GM12878 (cell line): ENCODE data around the gene MBOAT1. TPM values are rescaled to one million over a fixed set of nuclear protein-coding genes. Genes with fewer than 3 reads are reported as not detected.

Source experiments
- ATAC-seq: fragments of 200-7000 bp; cut with Tn5 transposase; 3 replicates; pipeline ENCODE4 v1.9.1; 2020; ENCODE audit warnings: mild to moderate bottlenecking, moderate library complexity
- BruUV-seq: library from RNA; stranded (reverse); fragments of 400-500 nt; replicated peaks from 2 replicates; lab custom pipeline; 2021; lab: Mats Ljungman, UMichigan
- CTCF ChIA-PET: fragments of 300-600 bp; sonication (Branson Sonifier 250); formaldehyde crosslinking; extraction: SDS; loops from one replicate; lab custom pipeline; 2021; ENCODE audit warnings: inconsistent platforms; lab: Yijun Ruan, JAX
- POLR2A ChIA-PET: fragments of 350-600 bp; formaldehyde crosslinking; extraction: SDS; loops from one replicate; lab custom pipeline; 2021; ENCODE audit warnings: inconsistent platforms; lab: Charles Lee
- RAD21 ChIA-PET: fragments of 300-600 bp; sonication (Branson Sonifier 250); formaldehyde crosslinking; loops from one replicate; lab custom pipeline; 2023; ENCODE audit warnings: antibody characterized with exemption; ENCODE audit not compliant: unreplicated experiment; lab: Charles Lee
- SMC1A ChIA-PET: fragments of 300-600 bp; sonication (Branson Sonifier 250); formaldehyde crosslinking; loops from one replicate; lab custom pipeline; 2023; ENCODE audit not compliant: unreplicated experiment, uncharacterized antibody; lab: Charles Lee
- DNase-seq: peaks from one replicate; pipeline ENCODE4 v3.0.0-alpha.2; 2011; ENCODE audit warnings: low read depth, low spot score
- FAIRE-seq: peaks from 3 replicates; lab custom pipeline; 2011; peaks lifted over from hg19 to GRCh38; lab: Jason Lieb, UNC
- H2AFZ ChIP-seq: 2 replicates; pipeline ENCODE4 v1.6.0; 2011; ENCODE audit warnings: low read depth, low read length, control low read depth; ENCODE audit not compliant: control insufficient read depth
- H3K27ac ChIP-seq: 2 replicates; pipeline ENCODE4 v1.5.1; 2011; ENCODE audit warnings: control low read depth; ENCODE audit not compliant: control insufficient read depth, insufficient read depth
- H3K27me3 ChIP-seq, 2 experiments: replicated peaks in 1 of 2; 2 replicates each; pipeline versions ENCODE4 v1.6.0 to v1.6.1; 2011; ENCODE audit warnings: low read length in 1 of 2; ENCODE audit not compliant: control insufficient read depth in 2 of 2, insufficient read depth in 2 of 2
- H3K36me3 ChIP-seq, 2 experiments: 2 replicates each; pipeline ENCODE4 v1.5.1; 2011; ENCODE audit warnings: low read length in 1 of 2; ENCODE audit not compliant: control insufficient read depth in 2 of 2, insufficient read depth in 2 of 2
- H3K4me1 ChIP-seq: 2 replicates; pipeline ENCODE4 v1.6.1; 2011; ENCODE audit warnings: mild to moderate bottlenecking, low read length, moderate library complexity, mixed read lengths; ENCODE audit not compliant: control insufficient read depth, insufficient read depth
- H3K4me2 ChIP-seq: 2 replicates; pipeline ENCODE4 v1.6.0; 2011; ENCODE audit warnings: control low read depth; ENCODE audit not compliant: control insufficient read depth, insufficient read depth
- H3K4me3 ChIP-seq: fragments of 200-600 bp; sonication (generic); 2 replicates; pipeline ENCODE4 v1.5.1; 2016
- H3K79me2 ChIP-seq: 2 replicates; pipeline ENCODE4 v1.6.0; 2011; ENCODE audit warnings: low read length; ENCODE audit not compliant: control insufficient read depth, insufficient read depth
- H3K9ac ChIP-seq: 2 replicates; pipeline ENCODE4 v1.8.0; 2011; ENCODE audit warnings: low read length, control low read depth, mixed read lengths; ENCODE audit not compliant: control insufficient read depth, insufficient read depth
- H3K9me3 ChIP-seq: replicated peaks from 3 replicates; pipeline ENCODE4 v1.5.1; 2011; ENCODE audit warnings: mild to moderate bottlenecking, low read length; ENCODE audit not compliant: control insufficient read depth, insufficient read depth
- H4K20me1 ChIP-seq: 2 replicates; pipeline ENCODE4 v1.6.0; 2011; ENCODE audit not compliant: control insufficient read depth, insufficient read depth
- ASH2L ChIP-seq: fragments of 300-600, 200-600 bp; sonication (generic); IDR thresholded peaks from 2 replicates; pipeline ENCODE4 v1.6.1; 2017; ENCODE audit warnings: low read depth, mild to moderate bottlenecking, borderline replicate concordance
- BRCA1 ChIP-seq: IDR thresholded peaks from 2 replicates; pipeline ENCODE4 v1.6.1; 2011; ENCODE audit warnings: low read depth, low read length, improper control_type of control experiment
- CEBPB ChIP-seq, 2 experiments: fragments of 150-350 bp in 1 of 2; IDR thresholded peaks; 2 replicates each; pipeline ENCODE4 v1.6.1; 2012 to 2014; ENCODE audit warnings: low read depth in 2 of 2, low read length in 2 of 2, borderline replicate concordance in 1 of 2, inconsistent platforms in 1 of 2
- CHD1 ChIP-seq: IDR thresholded peaks from 2 replicates; pipeline ENCODE4 v1.6.1; 2012; ENCODE audit warnings: low read depth, low read length, improper control_type of control experiment
- CREB1 ChIP-seq: IDR thresholded peaks from 2 replicates; pipeline ENCODE4 v1.6.1; 2012; ENCODE audit warnings: low read depth, mild to moderate bottlenecking, inconsistent platforms
- DPF2 ChIP-seq: fragments of 450-650 bp; IDR thresholded peaks from 2 replicates; pipeline ENCODE4 v1.6.1; 2017; ENCODE audit warnings: mild to moderate bottlenecking
- HCFC1 ChIP-seq: fragments of 150-350 bp; IDR thresholded peaks from 2 replicates; pipeline ENCODE4 v1.6.1; 2014; ENCODE audit warnings: low read length
- HDGF ChIP-seq: fragments of 450-650 bp; IDR thresholded peaks from 2 replicates; pipeline ENCODE4 v1.6.1; 2016; ENCODE audit warnings: antibody characterized with exemption
- NBN ChIP-seq: fragments of 450-650 bp; IDR thresholded peaks from 2 replicates; pipeline ENCODE4 v1.6.1; 2016
- NKRF ChIP-seq: fragments of 450-650 bp; conservative IDR thresholded peaks from 2 replicates; pipeline ENCODE4 v1.6.1; 2017; ENCODE audit warnings: mild to moderate bottlenecking, moderate library complexity
- PKNOX1 ChIP-seq: fragments of 450-650 bp; IDR thresholded peaks from 2 replicates; pipeline ENCODE4 v1.6.1; 2016; ENCODE audit warnings: mild to moderate bottlenecking
- PML ChIP-seq: IDR thresholded peaks from 2 replicates; pipeline ENCODE4 v1.6.1; 2012; ENCODE audit warnings: low read length, inconsistent platforms
- SIX5 ChIP-seq: IDR thresholded peaks from 2 replicates; pipeline ENCODE4 v1.6.1; 2011; ENCODE audit warnings: mild to moderate bottlenecking, low read depth, low read length, moderate library complexity; ENCODE audit not compliant: severe bottlenecking
- SMAD5 ChIP-seq: IDR thresholded peaks from 2 replicates; pipeline ENCODE4 v1.6.1; 2016; ENCODE audit warnings: antibody characterized with exemption, low read depth
- SMC3 ChIP-seq: IDR thresholded peaks from 2 replicates; pipeline ENCODE4 v1.6.1; 2011; ENCODE audit warnings: low read length, improper control_type of control experiment, borderline replicate concordance
- SREBF2 ChIP-seq: IDR thresholded peaks from 2 replicates; pipeline ENCODE4 v1.6.1; 2012; ENCODE audit warnings: mild to moderate bottlenecking, low read length
- USF2 ChIP-seq: IDR thresholded peaks from 2 replicates; pipeline ENCODE4 v1.6.1; 2011; ENCODE audit warnings: low read depth, low read length, improper control_type of control experiment, borderline replicate concordance
- ZNF24 ChIP-seq: fragments of 450-650 bp; IDR thresholded peaks from 2 replicates; pipeline ENCODE4 v1.6.1; 2017; ENCODE audit warnings: antibody characterized with exemption, mild to moderate bottlenecking
- WGBS: methylation state at CpG from one replicate; pipeline ENCODE4 v1.1.6; 2016; ENCODE audit warnings: low lambda C conversion rate; ENCODE audit not compliant: insufficient replicate concordance, insufficient coverage; ENCODE audit errors: missing lambda C conversion rate; 5-methylcytosine and 5-hydroxymethylcytosine counted together
- in situ Hi-C: fragments of 300-500 bp; cut with MboI; formaldehyde crosslinking; loops from 9 replicates; pipeline ENCODE4 v1.14.3; 2018; ENCODE audit warnings: mixed read lengths
- intact Hi-C: fragments of 100-400 bp; cut with micrococcal nuclease; formaldehyde crosslinking; loops from one replicate; pipeline ENCODE4 v1.14.2; 2022; ENCODE audit not compliant: unreplicated experiment
- polyA plus RNA-seq, 11 experiments: library from polyadenylated mRNA; depleted of rRNA in 4 of 11; unstranded in 6 of 11; stranded (reverse) in 5 of 11; fragments of >200 nt; fragmentation: Nextera tagmentation in 4 of 11; fragmentation: Illumina TruSeq in 1 of 11; extraction: Ambion mirVana in 4 of 11; extraction: Trizol in 1 of 11; gene quantifications; 1 replicate in 1 of 11; 2 replicates in 10 of 11; pipeline versions ENCODE4 v1.2.1 to v1.2.3, GENCODE V29; 2011 to 2016; ENCODE audit warnings: inconsistent platforms in 2 of 11, missing spikeins in 2 of 11, low read depth in 1 of 11
- total RNA-seq, 4 experiments: library from RNA; depleted of rRNA in 3 of 4; stranded (reverse); fragments of >200 nt in 3 of 4; fragmentation: Illumina TruSeq in 1 of 4; extraction: Trizol in 1 of 4; gene quantifications; 2 replicates each; pipeline versions ENCODE4 v1.2.1 to v1.2.3, GENCODE V29; 2013 to 2021
- TF ChIP-seq, protein P1 (sequence below): fragments of 150-350 bp; IDR thresholded peaks from 2 replicates; pipeline ENCODE4 v1.6.1; 2014; ENCODE audit warnings: mild to moderate bottlenecking, low read depth, low read length
- TF ChIP-seq, protein P2 (sequence below): IDR thresholded peaks from 2 replicates; pipeline ENCODE4 v1.6.1; 2012; ENCODE audit warnings: low read depth, low read length, improper control_type of control experiment

MBOAT1 gene
- total and polyA plus RNA-seq, 10 of the 15 experiments (the other 5 are each of a cell fraction or from before 2014, with no cell fraction given), result 0.39 to 21.0 (median 11.6) TPM

DNA sequence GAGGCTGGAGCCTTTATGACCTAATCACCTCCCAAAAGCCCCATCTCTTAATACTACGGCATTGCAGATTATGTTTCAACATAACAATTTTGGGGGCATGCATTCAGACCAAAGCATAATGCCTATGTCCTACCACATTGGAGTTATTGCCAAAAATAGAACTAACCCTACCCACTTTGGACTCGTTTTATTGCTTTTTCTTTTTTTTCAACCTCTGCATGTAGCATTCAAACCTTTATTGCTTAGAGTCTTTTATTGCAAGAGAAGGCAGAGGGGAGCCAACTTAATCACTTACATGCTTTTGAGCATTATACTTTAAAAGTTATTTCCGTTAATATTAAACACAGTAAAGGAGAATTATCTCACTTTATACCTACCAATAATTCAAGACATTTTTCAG is 8.1 kb upstream of the MBOAT1 start:
- intact Hi-C loops, result no loop called here
- WGBS, result 53% methylated on average over 3 of the region's 3 CpGs
- CTCF ChIA-PET, result no interaction called here
- Histone ChIP-seq H3K79me2 (no peaks in the 10 kb centered on the region), H3K4me1 (no peaks in the 10 kb centered on the region), H3K4me3 (no peak overlapping the region)
- ATAC-seq, result no peak
- no peak for FAIRE-seq
- TF ChIP-seq SMAD5 (no peak), SREBF2 (no peak), HDGF (no peak), SMC3 (no peak), BRCA1 (no peak), ASH2L (no peak), CEBPB (IDR thresholded peaks at IDR 0.05; ENCODE audit: borderline replicate concordance in 1 of 2, low read depth in 2 of 2, low read length in 2 of 2) (no peak), HCFC1 (no peak), DPF2 (no peak), ZNF24 (no peak), PML (no peak), SIX5 (no peak), PKNOX1 (no peak), USF2 (no peak), NKRF (no peak), CREB1 (no peak), NBN (no peak), CHD1 (no peak)
- TF ChIP-seq, protein P1, sequence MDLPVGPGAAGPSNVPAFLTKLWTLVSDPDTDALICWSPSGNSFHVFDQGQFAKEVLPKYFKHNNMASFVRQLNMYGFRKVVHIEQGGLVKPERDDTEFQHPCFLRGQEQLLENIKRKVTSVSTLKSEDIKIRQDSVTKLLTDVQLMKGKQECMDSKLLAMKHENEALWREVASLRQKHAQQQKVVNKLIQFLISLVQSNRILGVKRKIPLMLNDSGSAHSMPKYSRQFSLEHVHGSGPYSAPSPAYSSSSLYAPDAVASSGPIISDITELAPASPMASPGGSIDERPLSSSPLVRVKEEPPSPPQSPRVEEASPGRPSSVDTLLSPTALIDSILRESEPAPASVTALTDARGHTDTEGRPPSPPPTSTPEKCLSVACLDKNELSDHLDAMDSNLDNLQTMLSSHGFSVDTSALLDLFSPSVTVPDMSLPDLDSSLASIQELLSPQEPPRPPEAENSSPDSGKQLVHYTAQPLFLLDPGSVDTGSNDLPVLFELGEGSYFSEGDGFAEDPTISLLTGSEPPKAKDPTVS, result no peak
- TF ChIP-seq, protein P2, sequence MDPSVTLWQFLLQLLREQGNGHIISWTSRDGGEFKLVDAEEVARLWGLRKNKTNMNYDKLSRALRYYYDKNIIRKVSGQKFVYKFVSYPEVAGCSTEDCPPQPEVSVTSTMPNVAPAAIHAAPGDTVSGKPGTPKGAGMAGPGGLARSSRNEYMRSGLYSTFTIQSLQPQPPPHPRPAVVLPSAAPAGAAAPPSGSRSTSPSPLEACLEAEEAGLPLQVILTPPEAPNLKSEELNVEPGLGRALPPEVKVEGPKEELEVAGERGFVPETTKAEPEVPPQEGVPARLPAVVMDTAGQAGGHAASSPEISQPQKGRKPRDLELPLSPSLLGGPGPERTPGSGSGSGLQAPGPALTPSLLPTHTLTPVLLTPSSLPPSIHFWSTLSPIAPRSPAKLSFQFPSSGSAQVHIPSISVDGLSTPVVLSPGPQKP, result no peak
- TF ChIP-seq, all 136 proteins: peak for 0
- Histone ChIP-seq H3K27ac (no peak overlapping the region), H3K9ac (no peak overlapping the region), H3K4me2 (no peak overlapping the region), H3K36me3 (no peaks in the 10 kb centered on the region), H4K20me1 (no peaks in the 10 kb centered on the region), H3K9me3 (no peaks in the 10 kb centered on the region), H2AFZ (no peak overlapping the region), H3K27me3 (no peaks in the 10 kb centered on the region)
- ChIA-PET SMC1A (interaction anchor here (0.7 kb wide), 1 partner anchor 17 kb away, joined by 3 read pairs; no protein-coding TSS in a partner anchor), RAD21 (no interaction called here), POLR2A (interaction anchor here (0.7 kb wide), 1 partner anchor 54 kb away, joined by 4 read pairs; no protein-coding TSS in a partner anchor)
- BruUV-seq, result no TSS peak
- DNase-seq, result no peak
- in situ Hi-C loops, result no loop called here
